ACC112 (cell line): ENCODE data around the gene ADAM10.
"Not testable (repeated sequence)": the region's sequence is repeated elsewhere in the genome, so short reads cannot be mapped to it uniquely, and the experiment has no call there.

Experiments
- H2AFZ ChIP-seq: fragments of 200-600 bp; sonication (generic); one replicate; pipeline ENCODE4 v1.6.0; 2017; ENCODE audit warnings: antibody characterized with exemption, low read length; ENCODE audit not compliant: unreplicated experiment
- H3K27ac ChIP-seq: fragments of 200-600 bp; sonication (generic); 2 replicates; pipeline ENCODE4 v1.5.1; 2014; ENCODE audit warnings: low read depth, mild to moderate bottlenecking, antibody characterized with exemption, low read length, moderate library complexity
- H3K27me3 ChIP-seq: fragments of 200-600 bp; sonication (generic); 2 replicates; pipeline ENCODE4 v1.6.1; 2014; ENCODE audit warnings: mild to moderate bottlenecking, antibody characterized with exemption, low read length, moderate library complexity, mixed read lengths; ENCODE audit not compliant: insufficient read depth
- H3K36me3 ChIP-seq: fragments of 200-600 bp; sonication (generic); 2 replicates; pipeline ENCODE4 v1.6.1; 2016; ENCODE audit warnings: mild to moderate bottlenecking, antibody characterized with exemption, low read length, moderate library complexity, mixed read lengths; ENCODE audit not compliant: insufficient read depth
- H3K4me1 ChIP-seq: fragments of 200-600 bp; sonication (generic); one replicate; pipeline ENCODE4 v1.6.1; 2016; ENCODE audit warnings: low read length, mixed read lengths; ENCODE audit not compliant: insufficient read depth, unreplicated experiment, control insufficient read depth
- H3K4me3 ChIP-seq: fragments of 200-600 bp; sonication (generic); 2 replicates; pipeline ENCODE4 v1.5.1; 2014; ENCODE audit warnings: mild to moderate bottlenecking, low read depth, low read length
- H3K79me2 ChIP-seq: fragments of 200-600 bp; sonication (generic); one replicate; pipeline ENCODE4 v1.6.0; 2016; ENCODE audit warnings: low read length; ENCODE audit not compliant: control insufficient read depth, unreplicated experiment, insufficient read depth

Gene ADAM10

GRCh38 chr15:58620268-58620667 lies 129.2 kb downstream of the ADAM10 start:
- H3K27me3 ChIP-seq, H2AFZ ChIP-seq, H3K27ac ChIP-seq, H3K4me1 ChIP-seq, H3K79me2 ChIP-seq, H3K4me3 ChIP-seq: not testable (repeated sequence)
- peaks cover 33% of the 10 kb centered on the region for H3K36me3 ChIP-seq

DNA sequence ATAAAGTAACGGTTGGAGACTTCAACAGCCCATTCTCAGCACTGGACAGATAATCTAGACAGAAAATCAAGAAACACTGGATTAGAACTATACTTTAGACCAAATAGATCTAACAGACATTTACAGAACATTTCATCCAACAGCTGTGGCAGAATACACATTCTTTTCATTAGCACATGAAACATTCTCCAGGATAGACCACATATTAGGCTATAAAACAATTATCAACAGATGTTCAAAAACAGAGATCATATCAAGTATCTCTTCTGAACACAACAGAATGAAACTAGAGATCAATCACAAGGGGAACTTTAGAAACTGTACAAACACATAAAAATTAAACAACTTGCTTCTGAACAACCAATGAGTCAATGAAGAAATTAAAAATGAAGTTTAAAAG lies 133.3 kb downstream of the ADAM10 start:
- Histone ChIP-seq H3K4me3 (no peak overlapping the region), H3K4me1 (no peaks in the 10 kb centered on the region), H3K27ac (no peak overlapping the region), H2AFZ (no peak overlapping the region), H3K27me3 (no peaks in the 10 kb centered on the region), H3K79me2 (no peaks in the 10 kb centered on the region), H3K36me3 (peaks cover 48% of the 10 kb centered on the region)

GRCh38 chr15:58611731-58612676 lies 137.5 kb downstream of the ADAM10 start:
- Histone ChIP-seq H3K79me2 (no peaks in the 10 kb centered on the region), H2AFZ (no peak overlapping the region), H3K4me1 (peaks cover 19% of the 10 kb centered on the region), H3K36me3 (peaks cover 47% of the 10 kb centered on the region), H3K27ac (no peak overlapping the region), H3K4me3 (no peak overlapping the region), H3K27me3 (no peaks in the 10 kb centered on the region)

DNA sequence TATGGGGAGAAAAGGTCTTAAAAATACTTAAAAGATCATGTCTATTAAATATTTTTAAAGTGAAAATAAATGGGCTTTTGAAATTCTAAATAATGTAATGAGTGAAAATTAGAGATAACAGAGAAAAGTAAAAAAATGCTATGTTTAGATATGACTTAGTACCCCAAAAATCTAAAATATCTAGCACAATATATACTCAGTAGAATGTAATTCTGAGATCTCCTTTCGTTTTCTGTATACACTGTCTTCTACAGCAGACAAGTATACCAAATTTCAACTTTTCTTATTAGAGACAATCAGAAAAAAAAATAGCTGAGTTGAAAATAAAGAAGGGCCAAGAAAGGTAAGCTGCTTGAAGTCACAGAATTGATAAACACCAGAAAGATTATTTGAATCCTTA lies 140.8 kb downstream of the ADAM10 start:
- Histone ChIP-seq H3K36me3 (peaks cover 34% of the 10 kb centered on the region), H3K4me1 (peaks cover 19% of the 10 kb centered on the region), H2AFZ (no peak overlapping the region), H3K79me2 (no peaks in the 10 kb centered on the region), H3K27me3 (no peaks in the 10 kb centered on the region), H3K27ac (no peak overlapping the region), H3K4me3 (no peak overlapping the region)

DNA sequence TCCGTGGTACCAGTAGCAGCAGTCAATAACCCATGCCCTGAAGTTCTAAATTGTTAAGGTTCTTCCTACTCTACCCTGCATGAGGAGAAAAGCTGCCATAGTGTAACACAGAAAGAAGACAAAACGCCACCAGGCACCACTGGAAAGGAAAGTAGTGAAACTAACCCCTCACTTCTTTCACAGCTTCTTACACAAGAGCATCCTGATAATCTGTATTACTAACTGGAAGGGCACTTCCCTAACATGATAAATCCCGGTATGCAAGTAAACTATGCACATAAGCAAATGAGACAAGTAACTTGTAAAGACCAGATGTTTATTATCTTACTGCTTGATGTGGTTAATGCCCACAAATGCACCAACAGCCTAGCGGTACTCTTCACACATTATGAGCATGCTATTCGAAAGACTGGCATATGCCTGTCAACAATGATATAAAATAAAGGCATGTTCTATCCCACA lies 141.3 kb downstream of the ADAM10 start:
- Histone ChIP-seq H3K79me2 (no peaks in the 10 kb centered on the region), H2AFZ (no peak overlapping the region), H3K27ac (no peak overlapping the region), H3K4me1 (peaks cover 19% of the 10 kb centered on the region), H3K27me3 (no peaks in the 10 kb centered on the region), H3K36me3 (peaks cover 34% of the 10 kb centered on the region), H3K4me3 (no peak overlapping the region; the same call in 1 of the 2 replicates)

DNA sequence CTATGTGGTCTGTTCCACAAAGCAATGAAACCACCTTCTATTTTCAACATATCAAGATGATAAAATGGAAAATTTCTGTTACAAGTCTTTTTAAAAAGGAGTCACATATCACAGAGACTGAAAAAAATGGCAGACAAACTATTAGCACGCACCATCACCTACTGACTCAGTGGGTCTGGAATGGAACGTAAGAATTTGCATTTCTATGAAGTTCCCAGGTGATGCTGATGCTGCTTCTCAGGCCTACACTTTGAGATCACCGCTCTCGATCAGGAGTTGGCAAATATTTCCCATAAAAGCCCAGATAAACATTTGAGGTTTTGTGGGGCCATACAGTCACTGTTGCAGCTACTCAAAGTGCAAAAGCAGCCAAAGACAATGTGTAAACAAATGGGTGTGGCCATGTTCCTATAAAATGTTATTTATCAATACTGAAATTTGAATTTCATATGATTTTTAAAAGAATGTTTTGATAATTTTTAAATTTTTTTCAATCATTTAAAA lies 142.9 kb downstream of the ADAM10 start:
- Histone ChIP-seq H3K27me3 (no peaks in the 10 kb centered on the region), H2AFZ (no peak overlapping the region), H3K4me1 (peaks cover 19% of the 10 kb centered on the region), H3K4me3 (no peak overlapping the region), H3K27ac (no peak overlapping the region), H3K79me2 (no peaks in the 10 kb centered on the region), H3K36me3 (peaks cover 33% of the 10 kb centered on the region)

GRCh38 chr15:58605931-58606530 lies 143.5 kb downstream of the ADAM10 start:
- no peak overlapping the region for H3K27ac ChIP-seq
- no peak overlapping the region for H3K4me3 ChIP-seq
- peaks cover 33% of the 10 kb centered on the region for H3K36me3 ChIP-seq
- no peak overlapping the region for H2AFZ ChIP-seq
- H3K27me3 ChIP-seq: no peaks in the 10 kb centered on the region
- peaks cover 19% of the 10 kb centered on the region for H3K4me1 ChIP-seq
- no peaks in the 10 kb centered on the region for H3K79me2 ChIP-seq

- H3K27me3 ChIP-seq: no peaks in the 10 kb centered on the region
- H3K4me1 ChIP-seq: peaks cover 18% of the 10 kb centered on the region
- H2AFZ ChIP-seq: no peak overlapping the region
- no peaks in the 10 kb centered on the region for H3K79me2 ChIP-seq
- peaks cover 24% of the 10 kb centered on the region for H3K36me3 ChIP-seq
- no peak overlapping the region for H3K4me3 ChIP-seq
- H3K27ac ChIP-seq: no peak overlapping the region
Measured at GRCh38 chr15:58604455-58604923, 145.0 kb downstream of the ADAM10 start.

DNA sequence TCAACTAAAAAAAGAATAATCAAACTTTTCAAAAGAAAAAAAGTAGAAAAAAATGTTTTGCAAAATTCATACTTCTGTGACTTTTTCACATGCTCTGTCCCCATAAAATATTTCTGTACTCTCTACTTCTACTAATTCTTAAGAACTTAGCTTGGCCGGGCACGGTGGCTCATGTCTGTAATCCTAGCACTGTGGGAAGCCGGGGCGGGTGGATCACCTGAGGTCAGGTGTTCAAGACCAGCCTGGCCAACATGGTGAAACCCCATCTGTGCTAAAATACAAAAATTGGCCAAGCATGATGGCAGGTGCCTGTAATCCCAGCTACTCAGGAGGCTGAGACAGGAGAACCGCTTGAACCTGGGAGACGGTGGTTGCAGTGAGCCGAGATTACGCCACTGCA lies 145.6 kb downstream of the ADAM10 start:
- Histone ChIP-seq H3K36me3 (peaks cover 19% of the 10 kb centered on the region), H3K4me1 (peaks cover 13% of the 10 kb centered on the region)
- H3K79me2 ChIP-seq, H3K4me3 ChIP-seq, H2AFZ ChIP-seq, H3K27me3 ChIP-seq, H3K27ac ChIP-seq: not testable (repeated sequence)

DNA sequence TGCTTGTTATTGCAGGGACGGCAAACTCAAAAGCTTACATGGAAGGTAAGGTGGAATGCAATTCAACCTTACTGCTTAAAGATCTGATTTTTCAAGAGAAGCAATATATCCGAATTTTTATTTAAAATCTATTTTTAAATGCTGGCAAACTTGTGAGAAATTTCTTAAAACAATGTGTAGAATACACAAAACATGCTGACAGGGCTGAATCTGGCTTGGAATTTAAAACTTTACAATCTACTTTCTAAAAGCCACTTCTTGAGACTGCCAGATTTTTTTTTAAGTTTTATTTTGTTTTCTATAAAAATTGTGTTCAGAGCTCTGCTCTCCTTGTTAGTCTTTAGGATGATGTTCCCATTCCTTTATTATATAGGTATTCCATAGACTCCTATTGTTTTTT lies 146.7 kb downstream of the ADAM10 start:
- Histone ChIP-seq H3K36me3 (peaks cover 19% of the 10 kb centered on the region), H3K79me2 (no peaks in the 10 kb centered on the region), H3K4me1 (peaks cover 2% of the 10 kb centered on the region), H3K27ac (no peak overlapping the region), H3K4me3 (no peak overlapping the region), H2AFZ (no peak overlapping the region), H3K27me3 (no peaks in the 10 kb centered on the region)
